ENCODE data around the gene ADAMTS8. TPM values are rescaled to one million over a fixed set of nuclear protein-coding genes. Genes with fewer than 3 reads are reported as not detected.
"Not testable (repeated sequence)": the region's sequence is repeated elsewhere in the genome, so short reads cannot be mapped to it uniquely, and the experiment has no call there.

The ADAMTS8 gene
- total and polyA plus RNA-seq, 10 of the 15 experiments (the other 5 are each of a cell fraction or from before 2014, with no cell fraction given): not detected

DNA sequence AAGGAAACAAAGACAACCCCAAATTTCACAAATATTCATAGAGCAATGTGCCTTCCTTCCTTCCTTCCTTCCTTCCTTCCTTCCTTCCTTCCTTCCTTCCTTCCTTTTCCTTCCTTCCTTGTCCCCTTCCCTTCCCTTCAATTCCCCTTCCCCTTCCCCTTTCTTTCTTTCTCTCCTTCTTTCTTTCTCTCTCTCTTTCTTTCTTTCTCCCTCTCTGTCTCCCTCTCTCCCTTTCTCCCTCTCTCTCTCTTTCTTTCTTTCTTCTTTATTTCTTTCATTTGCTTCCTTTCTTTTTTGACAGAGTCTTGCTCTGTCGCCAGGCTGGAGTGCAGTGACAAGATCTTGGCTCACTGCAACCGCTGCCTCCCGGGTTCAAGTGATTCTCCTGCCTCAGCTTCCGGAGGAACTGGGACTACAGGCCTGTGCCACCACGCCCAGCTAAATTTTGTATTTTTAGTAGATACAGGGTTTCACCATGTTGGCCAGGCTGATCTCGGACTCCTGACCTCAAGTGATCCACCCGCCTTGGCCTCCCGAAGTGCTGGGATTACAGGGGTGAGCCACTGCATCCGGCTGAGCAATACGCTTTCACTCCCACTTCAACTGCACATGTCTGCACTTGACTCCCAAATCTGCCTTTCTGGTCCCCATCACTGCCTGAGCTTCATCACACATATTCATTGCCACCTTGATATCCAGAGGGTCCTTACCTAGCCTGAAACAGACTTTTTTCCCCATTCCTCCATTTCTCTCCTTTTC is 10.2 kb upstream of the ADAMTS8 start:
- H3K9me3 ChIP-seq (replicated peaks; ENCODE audit: control insufficient read depth, insufficient read depth, low read length); H3K27me3 ChIP-seq (replicated peaks in 1 of 2; ENCODE audit: control insufficient read depth in 2 of 2, insufficient read depth in 2 of 2, low read length in 1 of 2); ATAC-seq; H3K4me3 ChIP-seq; H3K36me3 ChIP-seq (ENCODE audit: control insufficient read depth in 2 of 2, insufficient read depth in 2 of 2, low read length in 1 of 2); H3K4me1 ChIP-seq (ENCODE audit: control insufficient read depth, insufficient read depth, low read length); BruUV-seq (replicated peaks); FAIRE-seq; H3K4me2 ChIP-seq (ENCODE audit: control insufficient read depth, insufficient read depth); H3K27ac ChIP-seq (ENCODE audit: control insufficient read depth, insufficient read depth); H2AFZ ChIP-seq (ENCODE audit: control insufficient read depth, low read depth, low read length); DNase-seq (ENCODE audit: low read depth, low spot score); H4K20me1 ChIP-seq (ENCODE audit: control insufficient read depth, insufficient read depth); POLR2A ChIA-PET; H3K9ac ChIP-seq (ENCODE audit: control insufficient read depth, insufficient read depth, low read length); H3K79me2 ChIP-seq (ENCODE audit: control insufficient read depth, insufficient read depth, low read length): not testable (repeated sequence)
- intact Hi-C loops (cut with micrococcal nuclease; ENCODE audit: unreplicated experiment): loop anchor here (10.0 kb wide), 1 partner anchor 246 kb away; no protein-coding TSS in a partner anchor
- ChIA-PET CTCF (interaction anchor here (1.4 to 2.5 kb wide), 5 partner anchors 388 to 455 kb away, joined by 5 to 13 read pairs (median 6); no protein-coding TSS in a partner anchor), SMC1A (ENCODE audit: uncharacterized antibody, unreplicated experiment) (interaction anchor here (0.9 to 9.8 kb wide), 2 partner anchors 422 kb away, joined by 3 to 177 read pairs; no protein-coding TSS in a partner anchor), RAD21 (ENCODE audit: unreplicated experiment) (interaction anchor here (1.3 to 1.7 kb wide), 2 partner anchors 226 to 423 kb away, joined by 3 to 16 read pairs; no protein-coding TSS in a partner anchor)
- in situ Hi-C loops (cut with MboI): loop anchor here (10.0 kb wide), 1 partner anchor 426 kb away; no protein-coding TSS in a partner anchor
- WGBS (ENCODE audit: insufficient coverage, insufficient replicate concordance, low lambda C conversion rate, missing lambda C conversion rate): 66% methylated on average over 10 of the region's 10 CpGs

- 60% methylated on average over 7 of the region's 7 CpGs for WGBS (ENCODE audit: insufficient coverage, insufficient replicate concordance, low lambda C conversion rate, missing lambda C conversion rate)
- in situ Hi-C loops (cut with MboI) (loop anchor here (10.0 kb wide), 1 partner anchor 427 kb away; no protein-coding TSS in a partner anchor), intact Hi-C loops (cut with micrococcal nuclease; ENCODE audit: unreplicated experiment) (loop anchor here (10.0 kb wide), 1 partner anchor 247 kb away; no protein-coding TSS in a partner anchor)
- Histone ChIP-seq H4K20me1 (ENCODE audit: control insufficient read depth, insufficient read depth) (no peaks in the 10 kb centered on the region; the same call in 1 of the 2 replicates), H3K4me3 (no peak overlapping the region), H3K79me2 (ENCODE audit: control insufficient read depth, insufficient read depth, low read length) (no peaks in the 10 kb centered on the region), H3K9ac (ENCODE audit: control insufficient read depth, insufficient read depth, low read length) (no peak overlapping the region), H3K27me3 (replicated peaks in 1 of 2; ENCODE audit: control insufficient read depth in 2 of 2, insufficient read depth in 2 of 2, low read length in 1 of 2) (peaks cover 0 to 2% of the 10 kb centered on the region in 2 experiments; a peak in 3 of 4 replicates), H3K27ac (ENCODE audit: control insufficient read depth, insufficient read depth) (no peak overlapping the region), H2AFZ (ENCODE audit: control insufficient read depth, low read depth, low read length) (no peak overlapping the region), H3K4me1 (ENCODE audit: control insufficient read depth, insufficient read depth, low read length) (no peaks in the 10 kb centered on the region), H3K36me3 (ENCODE audit: control insufficient read depth in 2 of 2, insufficient read depth in 2 of 2, low read length in 1 of 2) (no peaks in the 10 kb centered on the region), H3K9me3 (replicated peaks; ENCODE audit: control insufficient read depth, insufficient read depth, low read length) (no peaks in the 10 kb centered on the region), H3K4me2 (ENCODE audit: control insufficient read depth, insufficient read depth) (no peak overlapping the region)
- ChIA-PET CTCF (interaction anchor here (1.0 to 2.5 kb wide), 7 partner anchors 225 to 456 kb away, joined by 3 to 13 read pairs (median 5); no protein-coding TSS in a partner anchor), POLR2A (no interaction called here), SMC1A (ENCODE audit: uncharacterized antibody, unreplicated experiment) (interaction anchor here (1.0 to 9.8 kb wide), 2 partner anchors 390 to 423 kb away, joined by 3 to 177 read pairs; no protein-coding TSS in a partner anchor), RAD21 (ENCODE audit: unreplicated experiment) (interaction anchor here (1.3 to 1.7 kb wide), 2 partner anchors 225 to 424 kb away, joined by 3 to 16 read pairs; no protein-coding TSS in a partner anchor)
- no peak for FAIRE-seq
- no peak for DNase-seq (ENCODE audit: low read depth, low spot score)
- ATAC-seq: no peak
- BruUV-seq (replicated peaks): no TSS peak
- TF ChIP-seq NFXL1 (IDR thresholded peaks at IDR 0.05; ENCODE audit: borderline replicate concordance) (no peak), BACH1 (IDR thresholded peaks at IDR 0.05; ENCODE audit: borderline replicate concordance) (no peak), NBN (IDR thresholded peaks at IDR 0.05) (no peak), TCF12 (IDR thresholded peaks at IDR 0.05; ENCODE audit: low read depth, low read length) (no peak), STAT3 (IDR thresholded peaks at IDR 0.05; ENCODE audit: low read depth, low read length) (no peak), ZNF592 (IDR thresholded peaks at IDR 0.05) (no peak), BCL11A (IDR thresholded peaks at IDR 0.05; ENCODE audit: low read depth, low read length) (no peak), TBL1XR1 (IDR thresholded peaks at IDR 0.05; ENCODE audit: low read depth, low read length) (no peak), HDGF (IDR thresholded peaks at IDR 0.05) (no peak)
- TF ChIP-seq, protein P1, sequence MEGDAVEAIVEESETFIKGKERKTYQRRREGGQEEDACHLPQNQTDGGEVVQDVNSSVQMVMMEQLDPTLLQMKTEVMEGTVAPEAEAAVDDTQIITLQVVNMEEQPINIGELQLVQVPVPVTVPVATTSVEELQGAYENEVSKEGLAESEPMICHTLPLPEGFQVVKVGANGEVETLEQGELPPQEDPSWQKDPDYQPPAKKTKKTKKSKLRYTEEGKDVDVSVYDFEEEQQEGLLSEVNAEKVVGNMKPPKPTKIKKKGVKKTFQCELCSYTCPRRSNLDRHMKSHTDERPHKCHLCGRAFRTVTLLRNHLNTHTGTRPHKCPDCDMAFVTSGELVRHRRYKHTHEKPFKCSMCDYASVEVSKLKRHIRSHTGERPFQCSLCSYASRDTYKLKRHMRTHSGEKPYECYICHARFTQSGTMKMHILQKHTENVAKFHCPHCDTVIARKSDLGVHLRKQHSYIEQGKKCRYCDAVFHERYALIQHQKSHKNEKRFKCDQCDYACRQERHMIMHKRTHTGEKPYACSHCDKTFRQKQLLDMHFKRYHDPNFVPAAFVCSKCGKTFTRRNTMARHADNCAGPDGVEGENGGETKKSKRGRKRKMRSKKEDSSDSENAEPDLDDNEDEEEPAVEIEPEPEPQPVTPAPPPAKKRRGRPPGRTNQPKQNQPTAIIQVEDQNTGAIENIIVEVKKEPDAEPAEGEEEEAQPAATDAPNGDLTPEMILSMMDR (IDR thresholded peaks at IDR 0.05 in 2 of 3, conservative IDR thresholded peaks at IDR 0.05 in 1 of 3; ENCODE audit: control insufficient read depth in 2 of 3, extremely low read depth in 1 of 3, insufficient read depth in 1 of 3, low read depth in 3 of 3, low read length in 3 of 3): no peak
Observed at GRCh38 chr11:130437848-130438247, 9.4 kb upstream of the ADAMTS8 start.
